ENCODE measurements around the gene RUNX1. TPM values are rescaled to one million over a fixed set of nuclear protein-coding genes. Genes with fewer than 3 reads are reported as not detected.

The RUNX1 gene
- polyA plus RNA-seq, 1 of the 3 experiments (the other 2 are of a cell fraction): 17.1 TPM

DNA sequence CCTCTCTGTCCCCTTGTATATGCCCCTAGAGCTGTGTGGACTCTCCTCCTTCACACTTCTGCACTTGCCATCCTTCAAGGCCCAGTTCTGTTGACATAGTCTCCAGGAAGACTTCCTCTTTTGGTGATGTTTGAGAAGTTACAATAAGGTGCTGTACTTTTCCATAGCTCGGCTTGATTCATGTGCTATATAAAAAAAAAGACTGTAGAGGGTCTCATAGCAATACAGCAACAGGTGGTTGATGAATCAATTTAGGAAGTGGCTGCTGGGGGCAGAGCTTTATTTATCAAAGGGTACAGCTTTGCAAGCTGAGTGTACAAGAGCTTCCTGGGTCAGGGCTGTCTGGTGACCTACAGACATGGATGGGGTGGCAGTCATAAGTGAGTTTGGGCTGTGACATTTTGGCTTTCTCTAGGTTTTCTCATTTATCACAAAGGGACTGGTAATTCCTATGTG is 102.7 kb downstream of the RUNX1 start:
- no peaks in the 10 kb centered on the region for H3K79me2 ChIP-seq (ENCODE audit: insufficient read depth)
- TF ChIP-seq RAD21 (IDR thresholded peaks at IDR 0.05; ENCODE audit: low read length) (no peak), JUND (IDR thresholded peaks at IDR 0.05) (no peak), CHD2 (IDR thresholded peaks at IDR 0.05; ENCODE audit: low read length, partially characterized antibody) (no peak), ZBTB33 (IDR thresholded peaks at IDR 0.05; ENCODE audit: borderline replicate concordance, low read depth) (no peak), MXI1 (IDR thresholded peaks at IDR 0.05; ENCODE audit: low read depth, low read length) (no peak), NFIC (IDR thresholded peaks at IDR 0.05; ENCODE audit: borderline replicate concordance) (no peak), EZH2phosphoT487 (IDR thresholded peaks at IDR 0.05; ENCODE audit: borderline replicate concordance, low read depth) (no peak), RCOR1 (IDR thresholded peaks at IDR 0.05; ENCODE audit: low read length) (no peak), FOXJ3 (CRISPR knock-in tag; IDR thresholded peaks at IDR 0.05) (no peak), FOXM1 (IDR thresholded peaks at IDR 0.05; ENCODE audit: low read depth) (no peak), NRF1 (IDR thresholded peaks at IDR 0.05; ENCODE audit: low read depth, low read length) (no peak), POLR2AphosphoS5 (IDR thresholded peaks at IDR 0.05; ENCODE audit: low read depth, low read length) (no peak), GABPA (IDR thresholded peaks at IDR 0.05; ENCODE audit: low read depth) (no peak), USF2 (IDR thresholded peaks at IDR 0.05; ENCODE audit: borderline replicate concordance, low read depth, low read length) (no peak), PBX3 (IDR thresholded peaks at IDR 0.05) (no peak), SMC3 (IDR thresholded peaks at IDR 0.05; ENCODE audit: low read depth, low read length) (no peak), RXRA (IDR thresholded peaks at IDR 0.05; ENCODE audit: borderline replicate concordance, low read depth) (no peak)
- TF ChIP-seq, protein P1, sequence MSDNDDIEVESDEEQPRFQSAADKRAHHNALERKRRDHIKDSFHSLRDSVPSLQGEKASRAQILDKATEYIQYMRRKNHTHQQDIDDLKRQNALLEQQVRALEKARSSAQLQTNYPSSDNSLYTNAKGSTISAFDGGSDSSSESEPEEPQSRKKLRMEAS (IDR thresholded peaks at IDR 0.05; ENCODE audit: low read depth): no peak
- TF ChIP-seq, protein P2, sequence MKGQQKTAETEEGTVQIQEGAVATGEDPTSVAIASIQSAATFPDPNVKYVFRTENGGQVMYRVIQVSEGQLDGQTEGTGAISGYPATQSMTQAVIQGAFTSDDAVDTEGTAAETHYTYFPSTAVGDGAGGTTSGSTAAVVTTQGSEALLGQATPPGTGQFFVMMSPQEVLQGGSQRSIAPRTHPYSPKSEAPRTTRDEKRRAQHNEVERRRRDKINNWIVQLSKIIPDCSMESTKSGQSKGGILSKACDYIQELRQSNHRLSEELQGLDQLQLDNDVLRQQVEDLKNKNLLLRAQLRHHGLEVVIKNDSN (IDR thresholded peaks at IDR 0.05; ENCODE audit: borderline replicate concordance, low read depth): no peak
- 89% methylated on average over 1 of the region's 1 CpG for WGBS (ENCODE audit: low lambda C conversion rate)

More for the DNA sequence above, 102.7 kb downstream of the RUNX1 start:
- ChIA-PET POLR2A (no interaction called here), CTCF (interaction anchor here (0.6 kb wide), 1 partner anchor 201 kb away, joined by 3 read pairs; no protein-coding TSS in a partner anchor)
- H3K4me1 ChIP-seq (ENCODE audit: control insufficient read depth in 1 of 2, insufficient read depth in 2 of 2, low read depth in 1 of 2, low read length in 1 of 2): no peaks in the 10 kb centered on the region
- H3K9ac ChIP-seq: no peak overlapping the region
- H3K9me2 ChIP-seq: no peaks in the 10 kb centered on the region
- no peaks in the 10 kb centered on the region for H3K27me3 ChIP-seq (ENCODE audit: insufficient read depth)
- no peak overlapping the region for H3K4me2 ChIP-seq
- no peaks in the 10 kb centered on the region for H4K20me1 ChIP-seq (ENCODE audit: insufficient read depth)
- H3K9me3 ChIP-seq: no peaks in the 10 kb centered on the region
- no peak overlapping the region for H3K27ac ChIP-seq (ENCODE audit: low read depth in 2 of 2, low read length in 1 of 2)
- no peak overlapping the region for H2AFZ ChIP-seq (ENCODE audit: low read depth)
- DNase-seq: no peak
- no peak overlapping the region for H3K4me3 ChIP-seq (ENCODE audit: low read depth in 2 of 2, low read length in 1 of 2)
- H3F3A ChIP-seq (replicated peaks; ENCODE audit: insufficient read depth): no peaks in the 10 kb centered on the region
- no peaks in the 10 kb centered on the region for H3K36me3 ChIP-seq (replicated peaks in 1 of 2; ENCODE audit: control insufficient read depth in 1 of 2, insufficient read depth in 2 of 2, low read length in 1 of 2)
